Activated CD4-positive, alpha-beta T cell treated with anti-CD3 and anti-CD28 coated beads, Interleukin-10, Interleukin-2, amounts not matched to agents 100 ng/mL and 50 ng/mL, durations not matched to agents 16 hours and 8 hours (primary cell): Measurements from ENCODE around the gene OSBPL2.

Experiments
- DNase-seq: peaks from one replicate; pipeline ENCODE4 v3.0.0-alpha.2; 2020

Gene OSBPL2

GRCh38 chr20:62262064-62262463 lies 23.7 kb downstream of the OSBPL2 start:
- DNase-seq: no peak

GRCh38 chr20:62263396-62263795 lies 25.1 kb downstream of the OSBPL2 start:
- DNase-seq: no peak

GRCh38 chr20:62265365-62265764 lies 27.0 kb downstream of the OSBPL2 start:
- DNase-seq: no peak

GRCh38 chr20:62266340-62266739 lies 28.0 kb downstream of the OSBPL2 start:
- no peak for DNase-seq

- no peak for DNase-seq
These were observed 28.5 kb downstream of the OSBPL2 start for GRCh38 chr20:62266851-62267250.

- DNase-seq: no peak
These were observed 29.2 kb downstream of the OSBPL2 start for GRCh38 chr20:62267543-62267942.

GRCh38 chr20:62268228-62268900 lies 30.0 kb downstream of the OSBPL2 start:
- no peak for DNase-seq

GRCh38 chr20:62269378-62269777 lies 31.1 kb downstream of the OSBPL2 start:
- no peak for DNase-seq

- no peak for DNase-seq
These were observed 31.6 kb downstream of the OSBPL2 start for GRCh38 chr20:62269871-62270270.

- DNase-seq: no peak
These were observed 33.9 kb downstream of the OSBPL2 start for GRCh38 chr20:62272200-62272599.

- no peak for DNase-seq
These were observed 35.1 kb downstream of the OSBPL2 start for GRCh38 chr20:62273416-62273815.

- no peak for DNase-seq
These were observed 36.1 kb downstream of the OSBPL2 start for GRCh38 chr20:62274332-62274950.

- no peak for DNase-seq
These were observed 36.9 kb downstream of the OSBPL2 start for GRCh38 chr20:62275219-62275618.

- no peak for DNase-seq
These were observed 38.1 kb downstream of the OSBPL2 start for GRCh38 chr20:62276439-62276838.

GRCh38 chr20:62277253-62277652 lies 38.9 kb downstream of the OSBPL2 start:
- DNase-seq: no peak

- DNase-seq: no peak
These were observed 42.0 kb downstream of the OSBPL2 start for GRCh38 chr20:62280303-62280702.

- no peak for DNase-seq
These were observed 43.0 kb downstream of the OSBPL2 start for GRCh38 chr20:62281161-62281933.

- no peak for DNase-seq
These were observed 43.8 kb downstream of the OSBPL2 start for GRCh38 chr20:62282103-62282502.

- no peak for DNase-seq
These were observed 44.7 kb downstream of the OSBPL2 start for GRCh38 chr20:62282877-62283503.

GRCh38 chr20:62284448-62284847 lies 46.1 kb downstream of the OSBPL2 start:
- DNase-seq: no peak

- DNase-seq: no peak
These were observed 46.8 kb downstream of the OSBPL2 start for GRCh38 chr20:62285151-62285550.

- DNase-seq: no peak
These were observed 47.4 kb downstream of the OSBPL2 start for GRCh38 chr20:62285722-62286121.

GRCh38 chr20:62286493-62287064 lies 48.3 kb downstream of the OSBPL2 start:
- no peak for DNase-seq
